Caco-2 (cell line): ENCODE data around the gene SH2D3A. TPM values are rescaled to one million over a fixed set of nuclear protein-coding genes. Genes with fewer than 3 reads are reported as not detected.

Experiments
- BruUV-seq: library from RNA; stranded (reverse); fragments of 400-500 nt; replicated peaks from 2 replicates; lab custom pipeline; 2021; lab: Mats Ljungman, UMichigan
- CTCF ChIA-PET: fragments of 300-600 bp; sonication (Branson Sonifier 250); formaldehyde crosslinking; loops from one replicate; lab custom pipeline; 2022; ENCODE audit warnings: antibody characterized with exemption; lab: Charles Lee
- POLR2A ChIA-PET: fragments of 300-600 bp; sonication (Branson Sonifier 250); formaldehyde crosslinking; loops from one replicate; lab custom pipeline; 2022; ENCODE audit warnings: antibody characterized with exemption; lab: Charles Lee
- DNase-seq, 2 experiments: peaks; one replicate each; pipeline versions ENCODE4 v3.0.0 to v3.0.0-alpha.2; 2020 to 2022
- H3K27me3 ChIP-seq: replicated peaks from 2 replicates; pipeline ENCODE4 v1.6.0; 2011; ENCODE audit warnings: low read length; ENCODE audit not compliant: control insufficient read depth, insufficient read depth
- H3K36me3 ChIP-seq: 2 replicates; pipeline ENCODE4 v1.5.1; 2011; ENCODE audit warnings: low read length; ENCODE audit not compliant: control insufficient read depth, insufficient read depth
- H3K4me1 ChIP-seq: fragments of 250-450 bp; sonication (Bioruptor Pico); 2 replicates; pipeline ENCODE4 v1.5.1; 2020; ENCODE audit warnings: mild to moderate bottlenecking
- H3K4me3 ChIP-seq: 2 replicates; pipeline ENCODE4 v1.5.1; 2011; ENCODE audit warnings: low read depth, mild to moderate bottlenecking, control low read depth, low read length
- H3K9me3 ChIP-seq: fragments of 250-450 bp; sonication (Bioruptor Pico); 2 replicates; pipeline ENCODE4 v1.5.1; 2020; ENCODE audit warnings: mild to moderate bottlenecking, moderate library complexity
- H3K27ac Mint-ChIP-seq: one replicate; pipeline ENCODE4 v1.8.0; 2022; ENCODE audit warnings: mixed read lengths; ENCODE audit not compliant: unreplicated experiment
- H3K27me3 Mint-ChIP-seq: one replicate; pipeline ENCODE4 v1.8.0; 2022; ENCODE audit warnings: mixed read lengths; ENCODE audit not compliant: insufficient read depth, unreplicated experiment
- H3K36me3 Mint-ChIP-seq: one replicate; pipeline ENCODE4 v1.8.0; 2022; ENCODE audit warnings: mild to moderate bottlenecking, mixed read lengths; ENCODE audit not compliant: insufficient read depth, unreplicated experiment
- H3K4me1 Mint-ChIP-seq: one replicate; pipeline ENCODE4 v1.8.0; 2022; ENCODE audit warnings: low read depth, mixed read lengths; ENCODE audit not compliant: unreplicated experiment
- H3K4me3 Mint-ChIP-seq: one replicate; pipeline ENCODE4 v1.8.0; 2022; ENCODE audit warnings: mild to moderate bottlenecking, moderate library complexity, mixed read lengths; ENCODE audit not compliant: unreplicated experiment
- H3K9me3 Mint-ChIP-seq: one replicate; pipeline ENCODE4 v1.8.0; 2022; ENCODE audit warnings: mixed read lengths; ENCODE audit not compliant: unreplicated experiment
- intact Hi-C: fragments of 100-400 bp; cut with micrococcal nuclease; formaldehyde crosslinking; loops from one replicate; pipeline ENCODE4 v1.10.0; 2022; ENCODE audit not compliant: unreplicated experiment
- total RNA-seq: library from RNA; stranded (reverse); gene quantifications from 2 replicates; pipeline ENCODE4 v1.2.3, GENCODE V29; 2022
- TF ChIP-seq, protein P1 (sequence below), 2 experiments: fragments of 200-600 bp in 1 of 2; IDR thresholded peaks; 1 replicate in 1 of 2; 2 replicates in 1 of 2; pipeline versions ENCODE4 v1.5.1 to v1.8.0; 2011 to 2022; ENCODE audit warnings: antibody characterized with exemption in 1 of 2, control low read depth in 1 of 2, inconsistent platforms in 1 of 2, low read depth in 1 of 2, low read length in 1 of 2, mild to moderate bottlenecking in 1 of 2, moderate library complexity in 1 of 2; ENCODE audit not compliant: insufficient read depth in 1 of 2, severe bottlenecking in 1 of 2, unreplicated experiment in 1 of 2

SH2D3A gene
- total RNA-seq, 1 experiment from 2014 or later: 20.5 TPM

GRCh38 chr19:6788896-6789295 is 21.7 kb upstream of the SH2D3A start:
- Histone ChIP-seq H3K4me3 (no peak overlapping the region), H3K36me3 (no peaks in the 10 kb centered on the region), H3K27me3 (no peaks in the 10 kb centered on the region), H3K4me1 (no peaks in the 10 kb centered on the region), H3K9me3 (no peaks in the 10 kb centered on the region)
- intact Hi-C loops: no loop called here
- ChIA-PET CTCF (no interaction called here), POLR2A (interaction anchor here (0.7 kb wide), 1 partner anchor 48 kb away, joined by 4 read pairs; no protein-coding TSS in a partner anchor)
- no TSS peak for BruUV-seq
- Mint-ChIP-seq H3K9me3 (peaks cover 13% of the 10 kb centered on the region), H3K27ac (no peak overlapping the region), H3K36me3 (peaks cover 5% of the 10 kb centered on the region), H3K4me1 (no peaks in the 10 kb centered on the region), H3K4me3 (no peak overlapping the region), H3K27me3 (no peaks in the 10 kb centered on the region)
- TF ChIP-seq, protein P1, sequence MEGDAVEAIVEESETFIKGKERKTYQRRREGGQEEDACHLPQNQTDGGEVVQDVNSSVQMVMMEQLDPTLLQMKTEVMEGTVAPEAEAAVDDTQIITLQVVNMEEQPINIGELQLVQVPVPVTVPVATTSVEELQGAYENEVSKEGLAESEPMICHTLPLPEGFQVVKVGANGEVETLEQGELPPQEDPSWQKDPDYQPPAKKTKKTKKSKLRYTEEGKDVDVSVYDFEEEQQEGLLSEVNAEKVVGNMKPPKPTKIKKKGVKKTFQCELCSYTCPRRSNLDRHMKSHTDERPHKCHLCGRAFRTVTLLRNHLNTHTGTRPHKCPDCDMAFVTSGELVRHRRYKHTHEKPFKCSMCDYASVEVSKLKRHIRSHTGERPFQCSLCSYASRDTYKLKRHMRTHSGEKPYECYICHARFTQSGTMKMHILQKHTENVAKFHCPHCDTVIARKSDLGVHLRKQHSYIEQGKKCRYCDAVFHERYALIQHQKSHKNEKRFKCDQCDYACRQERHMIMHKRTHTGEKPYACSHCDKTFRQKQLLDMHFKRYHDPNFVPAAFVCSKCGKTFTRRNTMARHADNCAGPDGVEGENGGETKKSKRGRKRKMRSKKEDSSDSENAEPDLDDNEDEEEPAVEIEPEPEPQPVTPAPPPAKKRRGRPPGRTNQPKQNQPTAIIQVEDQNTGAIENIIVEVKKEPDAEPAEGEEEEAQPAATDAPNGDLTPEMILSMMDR (IDR thresholded peaks at IDR 0.05; ENCODE audit: insufficient read depth in 1 of 2, low read depth in 1 of 2, low read length in 1 of 2, severe bottlenecking in 1 of 2, unreplicated experiment in 1 of 2): no peak
- no peak for DNase-seq

DNA sequence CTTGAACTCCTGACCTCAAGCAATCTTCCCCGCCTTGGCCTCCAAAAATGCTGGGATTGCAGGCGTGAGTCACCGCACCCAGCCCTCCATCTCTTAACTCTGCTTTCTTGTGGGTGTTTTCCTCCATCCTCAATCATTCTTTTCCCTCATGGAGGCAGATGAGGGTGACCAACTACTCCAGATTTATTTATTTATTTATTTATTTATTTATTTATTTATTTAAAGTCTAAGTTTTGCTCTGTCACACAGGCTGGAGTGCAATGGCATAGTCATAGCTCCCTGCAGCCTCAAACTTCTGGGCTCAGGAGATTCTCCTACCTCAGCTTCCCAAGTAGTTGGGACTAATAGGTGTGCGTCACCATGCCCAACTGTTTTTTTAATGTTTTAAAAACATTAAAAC is 20.2 kb upstream of the SH2D3A start:
- no peaks in the 10 kb centered on the region for H3K4me1 Mint-ChIP-seq
- BruUV-seq: no TSS peak
- intact Hi-C loops: no loop called here
- H3K27me3 Mint-ChIP-seq: no peaks in the 10 kb centered on the region
- no peak for DNase-seq
- H3K9me3 Mint-ChIP-seq: peaks cover 10% of the 10 kb centered on the region
- TF ChIP-seq, protein P1 (IDR thresholded peaks at IDR 0.05; ENCODE audit: insufficient read depth in 1 of 2, low read depth in 1 of 2, low read length in 1 of 2, severe bottlenecking in 1 of 2, unreplicated experiment in 1 of 2): no peak
- H3K27ac Mint-ChIP-seq: no peak overlapping the region
- H3K4me3 Mint-ChIP-seq: no peak overlapping the region
- Histone ChIP-seq H3K4me1 (no peaks in the 10 kb centered on the region), H3K36me3 (no peaks in the 10 kb centered on the region), H3K4me3 (no peak overlapping the region), H3K9me3 (no peaks in the 10 kb centered on the region), H3K27me3 (no peaks in the 10 kb centered on the region)
- ChIA-PET CTCF (no interaction called here), POLR2A (no interaction called here)
- H3K36me3 Mint-ChIP-seq: peaks cover 5% of the 10 kb centered on the region

- DNase-seq: no peak
- POLR2A ChIA-PET: no interaction called here
- BruUV-seq: no TSS peak
- H3K4me1 ChIP-seq: no peaks in the 10 kb centered on the region
- Mint-ChIP-seq H3K4me3 (no peak overlapping the region), H3K27me3 (no peaks in the 10 kb centered on the region), H3K36me3 (no peaks in the 10 kb centered on the region), H3K27ac (no peak overlapping the region), H3K4me1 (no peaks in the 10 kb centered on the region), H3K9me3 (peaks cover 16% of the 10 kb centered on the region)
- CTCF ChIA-PET: interaction anchor here (0.7 kb wide), 1 partner anchor 117 kb away, joined by 3 read pairs; no protein-coding TSS in a partner anchor
- intact Hi-C loops: no loop called here
- H3K9me3 ChIP-seq: no peaks in the 10 kb centered on the region
- no peaks in the 10 kb centered on the region for H3K27me3 ChIP-seq
- TF ChIP-seq, protein P1 (IDR thresholded peaks at IDR 0.05; ENCODE audit: insufficient read depth in 1 of 2, low read depth in 1 of 2, low read length in 1 of 2, severe bottlenecking in 1 of 2, unreplicated experiment in 1 of 2): no peak
- H3K36me3 ChIP-seq: no peaks in the 10 kb centered on the region
- no peak overlapping the region for H3K4me3 ChIP-seq
Measured at GRCh38 chr19:6779206-6779605, 12.0 kb upstream of the SH2D3A start.
